ENCODE data around the gene SND1.
"Not testable (repeated sequence)": the region's sequence is repeated elsewhere in the genome, so short reads cannot be mapped to it uniquely, and the experiment has no call there.

The SND1 gene

DNA sequence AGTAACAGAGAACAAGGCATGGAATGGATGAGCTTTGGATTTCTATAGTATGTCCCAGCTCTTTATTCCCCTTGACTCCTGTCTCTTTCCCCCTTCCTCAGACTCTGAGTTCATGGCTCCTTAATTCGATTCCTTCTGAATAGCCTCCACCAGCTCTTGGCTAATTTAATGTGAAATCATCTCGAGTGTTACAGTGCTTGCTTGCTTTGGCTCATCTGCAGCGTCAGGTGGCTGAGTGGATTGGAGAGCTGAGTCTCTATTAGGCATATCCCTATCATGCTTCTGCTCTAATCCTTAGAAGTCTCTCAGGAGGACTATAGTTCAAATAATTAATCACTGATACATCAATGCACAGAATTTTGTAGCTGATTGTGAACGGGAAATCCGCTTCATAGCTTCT is 244.7 kb downstream of the SND1 start:
- no peak overlapping the region for H3K4me3 ChIP-seq (ENCODE audit: low read length in 2 of 2)
- no peaks in the 10 kb centered on the region for H3K36me3 ChIP-seq (ENCODE audit: control insufficient read depth in 2 of 2, insufficient read depth in 2 of 2, low read length in 2 of 2)
- no peak overlapping the region for H3K9ac ChIP-seq (ENCODE audit: low read depth in 1 of 2, low read length in 2 of 2)
- no peaks in the 10 kb centered on the region for H3K27me3 ChIP-seq (ENCODE audit: control insufficient read depth in 2 of 2, insufficient read depth in 2 of 2, low read length in 2 of 2)
- H3K4me1 ChIP-seq (ENCODE audit: control insufficient read depth in 2 of 2, insufficient read depth in 2 of 2, low read length in 2 of 2): peaks cover 10 to 11% of the 10 kb centered on the region in 2 donors
- no peak overlapping the region for H3K27ac ChIP-seq (ENCODE audit: low read depth in 2 of 2, low read length in 2 of 2)
- no peaks in the 10 kb centered on the region for H3K9me3 ChIP-seq (ENCODE audit: control insufficient read depth in 2 of 2, low read length in 2 of 2)

DNA sequence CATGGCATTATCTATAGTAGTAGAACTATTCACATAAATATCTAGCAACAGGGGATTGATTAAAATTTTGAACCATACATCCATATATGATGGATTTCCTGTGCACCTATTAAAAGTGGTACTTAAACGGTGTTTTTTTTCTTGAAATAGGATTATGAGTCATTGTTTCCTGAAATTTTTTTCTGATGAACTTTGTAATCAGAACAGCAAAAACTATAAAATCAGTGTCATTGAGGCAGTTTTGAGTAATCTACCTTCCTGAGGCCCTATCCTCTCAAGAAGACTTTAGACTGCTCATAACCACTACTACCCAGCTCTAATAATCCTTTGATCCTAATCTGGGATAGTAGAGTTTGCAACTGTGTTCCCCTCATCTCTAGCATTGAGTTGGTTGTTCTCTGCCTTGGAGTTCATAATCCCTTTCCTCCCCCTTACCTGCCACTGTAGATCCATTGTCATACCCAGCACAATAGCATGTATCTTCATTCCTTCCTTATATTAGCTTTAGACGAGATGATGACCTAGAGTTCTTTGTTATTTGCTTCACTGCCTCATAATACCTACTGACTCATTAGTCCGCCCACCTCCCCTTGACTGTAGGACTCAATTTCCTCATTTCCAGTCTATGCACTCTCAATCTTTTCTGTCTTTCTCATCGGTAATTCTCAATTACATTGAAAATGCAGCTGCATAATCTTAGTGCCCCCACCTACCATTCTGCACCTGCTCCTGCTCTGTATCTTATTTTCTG is 245.9 kb downstream of the SND1 start:
- Histone ChIP-seq H3K4me1 (ENCODE audit: control insufficient read depth in 2 of 2, insufficient read depth in 2 of 2, low read length in 2 of 2) (peaks cover 10 to 11% of the 10 kb centered on the region in 2 donors), H3K36me3 (ENCODE audit: control insufficient read depth in 2 of 2, insufficient read depth in 2 of 2, low read length in 2 of 2) (no peaks in the 10 kb centered on the region), H3K27me3 (ENCODE audit: control insufficient read depth in 2 of 2, insufficient read depth in 2 of 2, low read length in 2 of 2) (no peaks in the 10 kb centered on the region), H3K9ac (ENCODE audit: low read depth in 1 of 2, low read length in 2 of 2) (no peak overlapping the region), H3K9me3 (ENCODE audit: control insufficient read depth in 2 of 2, low read length in 2 of 2) (no peaks in the 10 kb centered on the region), H3K4me3 (ENCODE audit: low read length in 2 of 2) (no peak overlapping the region), H3K27ac (ENCODE audit: low read depth in 2 of 2, low read length in 2 of 2) (no peak overlapping the region)

DNA sequence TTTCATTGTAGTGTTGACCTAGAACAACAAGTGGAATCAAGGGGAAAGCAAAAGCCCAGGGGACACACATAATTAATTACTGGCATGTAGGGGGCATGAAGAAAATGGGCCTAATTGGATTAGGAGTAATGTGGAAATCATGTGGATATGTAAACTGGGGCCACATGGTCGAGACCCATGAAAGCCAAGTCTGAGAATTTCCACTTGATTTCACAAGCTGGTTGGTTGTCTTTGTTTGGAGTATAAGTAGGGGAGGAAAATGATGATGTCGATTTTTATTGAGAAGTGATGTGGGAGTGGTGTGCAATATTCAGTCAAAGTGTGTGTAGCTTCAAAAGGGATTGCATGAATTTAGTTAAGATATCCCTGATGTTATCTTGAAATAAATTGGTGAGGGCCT is 247.4 kb downstream of the SND1 start:
- H3K4me3 ChIP-seq (ENCODE audit: low read length in 2 of 2): no peak overlapping the region
- H3K36me3 ChIP-seq (ENCODE audit: control insufficient read depth in 2 of 2, insufficient read depth in 2 of 2, low read length in 2 of 2): no peaks in the 10 kb centered on the region
- H3K9ac ChIP-seq (ENCODE audit: low read depth in 1 of 2, low read length in 2 of 2): no peak overlapping the region
- H3K27me3 ChIP-seq (ENCODE audit: control insufficient read depth in 2 of 2, insufficient read depth in 2 of 2, low read length in 2 of 2): no peaks in the 10 kb centered on the region
- no peaks in the 10 kb centered on the region for H3K9me3 ChIP-seq (ENCODE audit: control insufficient read depth in 2 of 2, low read length in 2 of 2)
- peaks cover 10 to 11% of the 10 kb centered on the region in 2 donors for H3K4me1 ChIP-seq (ENCODE audit: control insufficient read depth in 2 of 2, insufficient read depth in 2 of 2, low read length in 2 of 2)
- no peak overlapping the region for H3K27ac ChIP-seq (ENCODE audit: low read depth in 2 of 2, low read length in 2 of 2)

DNA sequence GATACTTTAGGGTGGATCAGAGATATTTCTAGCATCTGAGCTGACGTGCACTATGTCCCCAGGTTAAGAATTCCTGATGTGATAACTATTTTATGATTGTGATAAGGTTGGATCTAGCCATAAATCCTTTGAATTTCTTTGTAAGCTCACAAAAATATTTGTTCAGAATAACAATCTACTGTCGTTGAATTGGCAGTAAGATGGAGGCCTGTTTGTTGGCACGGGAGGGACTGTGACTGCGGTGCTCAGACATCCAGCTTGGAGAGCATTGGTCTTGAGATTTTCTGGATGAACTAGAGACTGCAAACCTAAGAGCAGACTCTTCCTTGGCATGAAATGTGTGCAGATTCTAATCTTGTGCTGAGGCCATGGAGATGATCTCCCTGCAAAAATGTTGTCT is 248.1 kb downstream of the SND1 start:
- H3K27me3 ChIP-seq (ENCODE audit: control insufficient read depth in 2 of 2, insufficient read depth in 2 of 2, low read length in 2 of 2): no peaks in the 10 kb centered on the region
- H3K4me3 ChIP-seq (ENCODE audit: low read length in 2 of 2): no peak overlapping the region
- peaks cover 0 to under 1% of the 10 kb centered on the region in 2 donors for H3K36me3 ChIP-seq (ENCODE audit: control insufficient read depth in 2 of 2, insufficient read depth in 2 of 2, low read length in 2 of 2)
- no peak overlapping the region for H3K9ac ChIP-seq (ENCODE audit: low read depth in 1 of 2, low read length in 2 of 2)
- H3K9me3 ChIP-seq (ENCODE audit: control insufficient read depth in 2 of 2, low read length in 2 of 2): no peaks in the 10 kb centered on the region
- no peak overlapping the region for H3K27ac ChIP-seq (ENCODE audit: low read depth in 2 of 2, low read length in 2 of 2)
- peaks cover 10 to 11% of the 10 kb centered on the region in 2 donors for H3K4me1 ChIP-seq (ENCODE audit: control insufficient read depth in 2 of 2, insufficient read depth in 2 of 2, low read length in 2 of 2)

DNA sequence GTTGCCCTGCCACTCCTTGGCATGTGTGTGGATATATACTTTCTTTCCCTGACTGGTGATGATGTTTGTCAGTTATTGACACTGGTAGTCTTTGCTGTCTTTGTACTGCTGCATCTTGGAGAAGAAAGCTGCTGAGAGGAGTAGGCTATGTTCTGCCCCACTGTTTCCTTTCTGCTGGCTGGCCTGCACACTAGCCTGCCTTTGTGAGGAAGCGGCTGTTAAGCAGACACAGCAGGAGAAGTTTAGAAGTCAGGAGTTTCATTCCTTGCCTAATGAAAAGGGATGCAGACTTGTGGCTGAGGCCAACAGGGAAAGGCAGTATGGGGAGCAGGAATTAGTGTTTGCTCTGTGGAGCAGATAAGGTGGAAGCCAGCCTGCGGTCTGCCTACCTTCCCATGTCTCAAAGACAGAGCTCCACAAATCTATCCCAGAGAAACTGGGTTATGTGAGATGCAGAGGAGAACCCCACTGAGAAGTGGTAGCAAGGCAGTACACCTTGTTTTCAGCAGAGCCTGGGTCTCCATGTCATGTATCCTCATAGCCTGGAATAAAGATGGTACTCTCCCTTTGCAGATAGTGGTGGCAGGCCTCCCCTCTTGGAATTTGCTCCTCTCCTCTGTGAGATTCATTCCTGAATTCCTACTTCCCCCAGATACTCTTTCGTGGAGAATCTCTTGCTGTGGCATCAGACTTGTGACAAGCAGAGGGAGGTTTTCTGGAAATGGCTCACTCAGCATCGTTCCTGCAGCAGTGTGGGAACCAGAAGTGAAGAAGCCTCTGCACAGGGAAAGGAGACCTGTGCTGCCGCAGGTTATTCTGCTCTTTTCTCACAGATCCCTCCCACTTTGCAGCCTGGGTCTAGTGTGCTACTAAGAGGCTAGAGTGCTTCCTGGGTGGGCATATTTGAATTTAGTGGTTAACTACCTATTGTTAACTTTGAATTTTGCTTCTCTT is 249.0 kb downstream of the SND1 start:
- Histone ChIP-seq H3K27me3 (ENCODE audit: control insufficient read depth in 2 of 2, insufficient read depth in 2 of 2, low read length in 2 of 2) (no peaks in the 10 kb centered on the region), H3K27ac (ENCODE audit: low read depth in 2 of 2, low read length in 2 of 2) (no peak overlapping the region), H3K4me3 (ENCODE audit: low read length in 2 of 2) (no peak overlapping the region), H3K36me3 (ENCODE audit: control insufficient read depth in 2 of 2, insufficient read depth in 2 of 2, low read length in 2 of 2) (peaks cover 0 to 6% of the 10 kb centered on the region in 2 donors), H3K9ac (ENCODE audit: low read depth in 1 of 2, low read length in 2 of 2) (no peak overlapping the region), H3K9me3 (ENCODE audit: control insufficient read depth in 2 of 2, low read length in 2 of 2) (no peaks in the 10 kb centered on the region), H3K4me1 (ENCODE audit: control insufficient read depth in 2 of 2, insufficient read depth in 2 of 2, low read length in 2 of 2) (peaks cover 10 to 11% of the 10 kb centered on the region in 2 donors)

DNA sequence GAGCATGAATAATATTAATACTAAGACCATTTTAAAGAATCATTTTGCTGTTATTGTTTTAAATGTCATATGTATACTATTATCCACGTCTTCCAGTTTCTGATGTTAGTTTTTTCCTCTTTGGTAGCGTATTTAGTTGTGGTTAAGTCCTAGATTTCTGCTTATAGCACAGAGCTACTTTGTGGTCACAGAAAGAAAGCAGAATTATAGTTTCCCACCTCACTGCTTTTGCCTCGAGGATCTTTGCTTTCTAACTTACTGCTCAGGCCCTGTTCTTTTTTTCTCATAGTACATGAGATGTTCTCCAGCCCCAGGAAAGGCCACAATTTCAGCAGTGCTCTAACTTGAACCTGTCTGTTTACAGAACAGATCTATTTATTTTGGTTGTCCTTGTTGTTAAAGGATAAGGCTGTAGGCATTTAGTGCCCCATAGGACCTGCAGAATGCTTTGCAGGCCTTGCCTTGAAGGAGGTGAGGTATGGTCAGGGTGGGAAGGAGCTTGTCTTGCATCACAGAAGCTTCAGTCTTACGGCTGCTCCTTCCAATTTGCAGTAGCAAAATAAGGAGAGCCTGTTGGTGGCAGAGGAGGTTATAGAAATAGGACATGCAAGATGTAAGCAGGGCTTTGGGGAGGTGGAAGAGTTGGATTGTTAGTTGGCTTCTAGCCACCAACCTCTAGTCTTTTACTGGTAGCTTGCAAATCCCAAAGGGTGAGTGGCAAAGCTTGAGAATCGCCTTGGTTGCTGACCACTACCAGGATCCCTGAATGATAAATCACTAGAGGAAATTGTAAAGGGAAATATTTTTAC is 250.1 kb downstream of the SND1 start:
- Histone ChIP-seq H3K4me3 (ENCODE audit: low read length in 2 of 2) (no peak overlapping the region), H3K9me3 (ENCODE audit: control insufficient read depth in 2 of 2, low read length in 2 of 2) (no peaks in the 10 kb centered on the region), H3K27me3 (ENCODE audit: control insufficient read depth in 2 of 2, insufficient read depth in 2 of 2, low read length in 2 of 2) (no peaks in the 10 kb centered on the region), H3K27ac (ENCODE audit: low read depth in 2 of 2, low read length in 2 of 2) (no peak overlapping the region), H3K4me1 (ENCODE audit: control insufficient read depth in 2 of 2, insufficient read depth in 2 of 2, low read length in 2 of 2) (peaks cover 11 to 14% of the 10 kb centered on the region in 2 donors), H3K36me3 (ENCODE audit: control insufficient read depth in 2 of 2, insufficient read depth in 2 of 2, low read length in 2 of 2) (peaks cover 0 to 6% of the 10 kb centered on the region in 2 donors), H3K9ac (ENCODE audit: low read depth in 1 of 2, low read length in 2 of 2) (no peak overlapping the region)

DNA sequence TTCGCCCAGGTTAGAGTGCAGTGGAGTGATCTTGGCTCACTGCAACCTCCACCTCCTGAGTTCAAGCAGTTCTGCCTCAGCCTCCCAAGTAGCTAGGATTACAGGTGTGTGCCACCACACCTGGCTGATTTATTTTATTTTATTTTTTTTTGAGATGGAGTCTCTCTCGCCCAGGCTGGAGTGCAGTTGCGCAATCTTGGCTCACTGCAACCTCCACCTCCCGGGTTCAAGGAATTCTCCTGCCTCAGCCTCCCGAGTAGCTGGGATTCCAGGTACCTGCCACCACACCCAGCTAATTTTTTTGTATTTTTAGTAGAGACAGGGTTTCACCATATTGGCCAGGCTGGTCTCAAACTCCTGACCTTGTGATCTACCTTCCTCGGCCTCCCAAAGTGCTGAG is 250.8 kb downstream of the SND1 start:
- not testable (repeated sequence) for H3K27ac ChIP-seq (ENCODE audit: low read depth in 2 of 2, low read length in 2 of 2); H3K27me3 ChIP-seq (ENCODE audit: control insufficient read depth in 2 of 2, insufficient read depth in 2 of 2, low read length in 2 of 2); H3K9me3 ChIP-seq (ENCODE audit: control insufficient read depth in 2 of 2, low read length in 2 of 2); H3K4me3 ChIP-seq (ENCODE audit: low read length in 2 of 2); H3K9ac ChIP-seq (ENCODE audit: low read depth in 1 of 2, low read length in 2 of 2); H3K36me3 ChIP-seq (ENCODE audit: control insufficient read depth in 2 of 2, insufficient read depth in 2 of 2, low read length in 2 of 2)
- H3K4me1 ChIP-seq (ENCODE audit: control insufficient read depth in 2 of 2, insufficient read depth in 2 of 2, low read length in 2 of 2): peaks cover 17 to 19% of the 10 kb centered on the region in 2 donors

DNA sequence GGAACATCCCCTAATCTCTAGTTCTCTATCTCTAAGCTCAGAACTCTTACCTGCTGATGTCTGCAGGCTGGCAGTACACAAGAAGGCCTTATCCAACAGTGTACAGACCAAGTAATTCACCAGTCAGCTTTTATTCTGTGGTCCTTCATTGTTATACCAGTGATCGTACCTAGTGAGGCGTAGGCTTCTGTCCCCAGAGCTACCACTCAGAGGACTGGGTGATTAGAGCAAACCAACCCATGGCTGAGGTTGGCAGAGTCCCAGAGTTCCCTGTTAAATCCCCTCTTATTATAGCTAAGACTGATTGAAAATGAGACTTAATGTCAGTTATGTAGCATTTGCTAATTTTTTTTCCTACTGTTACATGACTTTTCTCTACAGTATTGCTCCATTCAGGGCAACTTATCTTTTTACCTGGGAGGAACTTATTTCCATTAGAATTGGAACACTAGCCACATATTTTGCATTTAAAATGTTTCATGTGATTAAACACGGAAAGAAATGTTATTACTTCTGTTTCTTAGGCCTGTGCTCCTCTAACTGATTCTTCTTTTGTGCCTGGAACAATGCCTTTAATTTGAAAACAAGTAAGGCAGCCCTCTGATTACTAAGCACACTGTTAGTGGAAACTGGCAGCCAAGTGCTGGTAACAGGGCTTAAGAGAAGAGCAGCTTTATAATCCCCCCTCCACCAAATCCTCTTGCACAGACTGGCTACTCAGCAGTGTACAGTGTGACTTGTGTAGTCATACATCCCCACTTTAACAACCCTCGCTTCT is 252.1 kb downstream of the SND1 start:
- Histone ChIP-seq H3K27me3 (ENCODE audit: control insufficient read depth in 2 of 2, insufficient read depth in 2 of 2, low read length in 2 of 2) (no peaks in the 10 kb centered on the region), H3K36me3 (ENCODE audit: control insufficient read depth in 2 of 2, insufficient read depth in 2 of 2, low read length in 2 of 2) (peaks cover 0 to 6% of the 10 kb centered on the region in 2 donors), H3K9ac (ENCODE audit: low read depth in 1 of 2, low read length in 2 of 2) (no peak overlapping the region), H3K4me1 (ENCODE audit: control insufficient read depth in 2 of 2, insufficient read depth in 2 of 2, low read length in 2 of 2) (peaks cover 25 to 32% of the 10 kb centered on the region in 2 donors), H3K27ac (ENCODE audit: low read depth in 2 of 2, low read length in 2 of 2) (no peak overlapping the region), H3K4me3 (ENCODE audit: low read length in 2 of 2) (no peak overlapping the region), H3K9me3 (ENCODE audit: control insufficient read depth in 2 of 2, low read length in 2 of 2) (no peaks in the 10 kb centered on the region)

DNA sequence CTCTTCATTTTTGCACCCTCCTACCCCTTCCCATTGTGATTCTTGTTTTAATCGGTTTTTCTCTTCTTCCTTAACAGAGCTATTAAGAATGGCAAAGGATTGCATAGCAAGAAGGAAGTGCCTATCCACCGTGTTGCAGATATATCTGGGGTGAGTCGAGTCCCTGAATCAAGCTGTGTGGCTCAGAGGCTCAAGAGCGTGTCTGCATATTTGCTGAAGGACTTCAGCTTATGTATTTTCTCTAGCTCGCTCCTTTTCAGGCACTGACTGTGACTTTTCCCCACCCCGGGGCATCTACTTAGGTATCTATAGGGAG is 252.6 kb downstream of the SND1 start:
- H3K27ac ChIP-seq (ENCODE audit: low read depth in 2 of 2, low read length in 2 of 2): no peak overlapping the region
- H3K36me3 ChIP-seq (ENCODE audit: control insufficient read depth in 2 of 2, insufficient read depth in 2 of 2, low read length in 2 of 2): peaks cover 0 to 6% of the 10 kb centered on the region in 2 donors
- peaks cover 30 to 37% of the 10 kb centered on the region in 2 donors for H3K4me1 ChIP-seq (ENCODE audit: control insufficient read depth in 2 of 2, insufficient read depth in 2 of 2, low read length in 2 of 2)
- no peaks in the 10 kb centered on the region for H3K9me3 ChIP-seq (ENCODE audit: control insufficient read depth in 2 of 2, low read length in 2 of 2)
- H3K4me3 ChIP-seq (ENCODE audit: low read length in 2 of 2): no peak overlapping the region
- no peaks in the 10 kb centered on the region for H3K27me3 ChIP-seq (ENCODE audit: control insufficient read depth in 2 of 2, insufficient read depth in 2 of 2, low read length in 2 of 2)
- H3K9ac ChIP-seq (ENCODE audit: low read depth in 1 of 2, low read length in 2 of 2): no peak overlapping the region

Measured in mucosa of rectum (tissue), 2 donors.